ENCODE measurements around the gene CERK.
A peak's percentile ranks its signal among the peaks of the same experiment; 100 is the strongest.

CERK gene

GRCh38 chr22:46732513-46732912 is 5.5 kb downstream of the CERK start:
- no peak for DNase-seq

- DNase-seq: no peak
Measured at GRCh38 chr22:46732041-46732379, 6.0 kb downstream of the CERK start.

- peak in 1 of 51 donors; percentile 12 for DNase-seq
Measured at GRCh38 chr22:46731246-46732040, 6.6 kb downstream of the CERK start.

DNA sequence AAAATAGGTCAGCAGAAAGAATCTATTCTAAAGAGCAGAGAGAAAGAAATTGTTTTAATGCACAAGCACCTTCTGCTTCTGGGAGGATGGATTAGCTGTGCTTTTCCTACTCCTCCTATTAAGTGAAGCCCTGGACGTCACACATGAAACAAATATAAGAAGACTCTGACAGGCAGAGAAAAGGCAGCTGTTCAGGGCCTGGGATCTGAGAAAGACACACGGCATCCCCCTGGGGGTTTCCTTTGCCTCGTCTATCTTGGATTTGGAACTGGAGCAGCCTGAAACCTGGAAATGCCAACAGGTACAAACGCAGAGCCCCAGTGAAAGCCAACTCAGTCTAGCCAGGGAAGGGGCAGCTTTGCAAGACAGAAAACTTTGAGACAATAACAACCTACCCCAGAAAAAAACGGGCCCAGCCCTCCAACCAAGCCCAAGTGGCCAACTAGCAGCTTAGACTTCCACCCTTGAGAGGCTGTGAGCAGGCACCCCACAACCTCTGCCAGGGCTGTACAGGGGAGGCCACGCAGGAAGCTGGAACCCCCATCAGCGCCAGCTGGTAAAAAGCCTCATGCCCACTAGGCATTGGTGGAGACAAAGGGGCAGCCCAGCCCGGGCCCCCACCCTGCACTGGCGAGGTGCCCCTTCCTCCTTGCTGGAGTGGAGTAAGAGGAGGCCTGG is 7.3 kb downstream of the CERK start:
- DNase-seq: no peak

DNA sequence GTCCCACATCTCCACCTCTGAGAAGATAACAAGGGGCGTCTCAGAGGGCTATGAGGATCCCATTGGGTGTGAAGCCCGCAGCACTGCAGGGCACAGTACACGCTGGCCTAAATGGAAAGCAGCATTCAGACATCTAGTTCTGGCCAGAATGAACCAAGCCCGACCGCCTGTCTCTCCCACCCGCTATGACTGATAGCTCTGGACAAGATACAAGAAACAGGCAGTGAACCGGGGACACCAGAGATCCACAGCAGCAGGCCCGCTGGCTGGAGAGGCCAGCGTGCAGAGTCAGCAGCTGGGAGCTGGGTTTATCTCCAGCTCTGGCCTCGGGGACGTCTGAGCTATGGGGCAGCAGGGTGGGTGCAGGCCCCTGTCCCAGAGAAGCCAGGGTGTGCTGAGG is 9.6 kb downstream of the CERK start:
- no peak for DNase-seq

GRCh38 chr22:46727813-46728364 is 10.2 kb downstream of the CERK start:
- no peak for DNase-seq

GRCh38 chr22:46726986-46727317 is 11.1 kb downstream of the CERK start:
- no peak for DNase-seq

DNA sequence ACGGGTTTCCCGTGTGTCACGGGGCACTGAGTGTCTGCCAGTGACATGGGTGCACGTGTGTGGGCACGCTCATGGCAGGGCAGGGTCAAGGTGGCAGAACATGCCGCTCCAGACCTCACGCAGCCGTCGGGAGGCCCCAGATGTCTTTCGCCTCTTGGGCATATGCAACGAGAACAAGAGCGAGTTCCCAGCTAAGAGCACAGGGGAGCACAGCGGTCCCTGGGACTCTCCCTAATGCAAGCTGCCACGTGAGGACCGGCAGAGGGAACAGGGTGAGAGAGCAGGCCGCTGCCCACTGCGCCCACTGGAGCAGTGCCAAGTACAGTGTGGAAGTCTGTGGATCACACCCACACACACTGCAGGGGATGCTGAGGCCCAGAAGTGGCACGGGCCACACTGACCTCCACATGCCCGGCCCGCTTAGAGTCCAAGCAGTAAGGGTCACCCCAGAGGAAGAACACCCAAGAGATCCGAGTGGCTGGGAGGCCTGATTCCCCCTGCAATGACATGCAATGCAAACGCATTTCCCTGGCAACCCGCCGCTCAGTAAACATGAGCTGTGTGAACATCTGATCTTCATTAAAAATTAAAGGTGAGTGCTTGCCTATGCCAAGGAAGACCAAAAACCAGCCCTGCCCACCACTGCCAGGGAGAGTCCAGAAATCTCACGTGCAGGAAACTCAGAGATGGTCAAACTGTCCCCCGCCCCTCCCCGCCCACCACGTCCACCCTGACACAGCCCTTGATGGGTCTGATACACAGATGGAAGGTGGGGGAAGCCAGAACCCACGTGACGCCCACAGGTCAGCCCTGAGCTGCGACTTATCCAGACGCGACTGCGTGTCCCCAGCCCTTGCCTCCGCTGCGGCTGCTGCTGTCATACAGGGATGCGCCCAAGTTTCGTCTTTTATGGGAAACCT is 11.7 kb downstream of the CERK start:
- DNase-seq: no peak

DNA sequence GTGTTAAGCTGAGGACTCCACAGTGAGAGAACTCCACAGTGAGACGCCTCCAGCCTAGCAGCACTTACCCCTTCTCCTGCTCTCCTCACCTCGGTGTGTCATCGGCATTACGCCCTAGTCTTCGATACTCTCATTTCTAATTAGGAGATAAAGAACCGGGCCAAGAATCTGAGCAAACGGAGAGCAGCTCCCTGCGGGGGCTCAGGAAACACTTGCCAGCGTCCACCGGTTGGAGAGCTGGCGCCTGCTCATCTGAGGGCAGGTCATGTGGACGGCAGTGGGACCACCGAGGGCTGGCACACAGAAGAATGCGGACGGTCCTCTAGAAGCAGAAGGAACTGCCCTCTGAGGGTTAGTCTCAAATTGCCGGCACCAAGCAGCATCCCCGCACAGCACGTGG is 13.0 kb downstream of the CERK start:
- DNase-seq: no peak

DNA sequence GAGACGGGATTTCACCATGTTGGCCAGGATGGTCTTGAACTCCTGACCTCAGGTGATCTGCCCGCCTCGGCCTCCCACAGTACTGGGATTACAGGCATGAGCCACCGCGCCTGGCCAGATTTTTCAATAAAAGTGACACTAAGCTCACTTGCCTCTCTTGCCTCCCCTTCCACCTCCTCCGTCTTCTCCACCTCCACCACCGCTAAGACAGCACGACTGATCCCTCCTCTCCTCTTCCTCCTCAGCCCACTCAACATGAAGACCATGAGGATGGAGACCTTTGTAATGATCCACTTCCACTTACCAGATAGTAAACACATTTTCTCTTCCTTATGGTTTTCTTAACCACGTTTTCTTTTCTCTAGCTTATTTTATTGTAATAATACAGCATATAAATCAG is 14.2 kb downstream of the CERK start:
- no peak for DNase-seq

DNA sequence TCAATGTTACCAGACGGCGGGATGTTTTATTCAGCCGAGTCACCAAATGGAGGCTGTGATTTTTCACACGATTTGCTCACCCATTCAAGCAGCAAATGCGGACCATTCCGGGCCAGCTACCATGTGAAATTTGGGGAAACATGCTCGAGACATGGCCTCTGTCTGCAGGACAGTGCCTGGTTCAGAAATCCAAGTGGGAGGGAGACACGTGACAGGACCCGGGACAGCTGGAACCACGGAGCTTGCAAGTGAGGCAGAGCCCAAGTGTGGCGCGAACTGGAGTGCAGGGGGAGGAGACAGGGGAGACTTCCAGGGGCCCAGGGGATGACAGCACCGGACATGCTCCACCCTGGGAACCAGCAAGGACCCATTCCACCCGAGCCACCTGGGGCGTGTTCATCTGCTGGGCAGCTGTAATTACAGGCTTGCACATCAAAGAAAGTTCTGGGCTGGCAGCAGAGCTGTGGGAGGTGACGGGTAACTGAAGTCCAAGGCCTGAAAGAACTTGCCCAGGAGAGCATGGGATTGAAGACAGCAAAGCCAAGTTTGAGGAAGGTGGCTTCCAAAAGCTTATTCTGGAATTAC is 16.5 kb downstream of the CERK start:
- DNase-seq: no peak

GRCh38 chr22:46719921-46720320 is 18.1 kb downstream of the CERK start:
- DNase-seq: no peak

- DNase-seq: no peak
Measured at GRCh38 chr22:46714550-46714949, 23.5 kb downstream of the CERK start.

- no peak for DNase-seq
Measured at GRCh38 chr22:46712288-46712687, 25.8 kb downstream of the CERK start.

DNA sequence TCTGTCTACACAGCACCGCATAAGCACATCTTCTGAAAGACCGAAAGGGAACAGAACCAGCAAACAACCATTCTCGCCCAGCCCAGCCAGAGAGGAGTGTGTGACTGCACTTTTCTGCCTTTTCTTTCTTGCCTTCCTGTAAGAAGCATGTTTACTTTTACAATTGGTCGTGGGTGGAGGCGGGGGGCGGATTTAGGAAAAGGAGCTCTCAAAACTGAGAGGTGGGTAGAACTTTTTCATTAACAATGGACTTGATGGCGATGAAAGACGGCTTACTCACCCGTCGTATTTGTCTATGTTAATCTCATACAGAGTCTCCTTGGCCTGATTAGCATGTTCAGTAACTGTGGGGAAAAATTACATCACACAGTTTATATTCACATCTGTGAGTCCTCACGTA is 27.2 kb downstream of the CERK start:
- DNase-seq: peak in 1 of 51 donors; percentile 43

- no peak for DNase-seq
Measured at GRCh38 chr22:46708766-46709330, 29.2 kb downstream of the CERK start.

GRCh38 chr22:46707827-46708570 is 30.1 kb downstream of the CERK start:
- DNase-seq: no peak

- no peak for DNase-seq
Measured at GRCh38 chr22:46707305-46707704, 30.7 kb downstream of the CERK start.

- DNase-seq: no peak
Measured at GRCh38 chr22:46706060-46706459, 32.0 kb downstream of the CERK start.

GRCh38 chr22:46703996-46704370 is 34.1 kb downstream of the CERK start:
- DNase-seq: no peak

Measured in hypothalamus (tissue), 51 donors.